NCI-H1694 (cell line): ENCODE results near the gene IQCK.
"Not testable (repeated sequence)": the region's sequence is repeated elsewhere in the genome, so short reads cannot be mapped to it uniquely, and the experiment has no call there.

ENCODE experiments used
- DNase-seq: peaks from one replicate; lab custom pipeline; 2025; lab: John Stamatoyannopoulos, UW

The IQCK gene

GRCh38 chr16:19757762-19758595 is 39.9 kb downstream of the IQCK start:
- DNase-seq = peak; percentile 6

GRCh38 chr16:19760356-19761060 is 42.4 kb downstream of the IQCK start:
- no peak for DNase-seq

GRCh38 chr16:19765860-19766553 is 47.9 kb downstream of the IQCK start:
- no peak for DNase-seq

GRCh38 chr16:19766554-19766884 is 48.4 kb downstream of the IQCK start:
- no peak for DNase-seq

GRCh38 chr16:19766988-19767387 is 48.9 kb downstream of the IQCK start:
- no peak for DNase-seq

- no peak for DNase-seq
These were observed 49.4 kb downstream of the IQCK start for GRCh38 chr16:19767497-19767896.

GRCh38 chr16:19769239-19769638 is 51.2 kb downstream of the IQCK start:
- DNase-seq = no peak

GRCh38 chr16:19771040-19771439 is 53.0 kb downstream of the IQCK start:
- DNase-seq = no peak

GRCh38 chr16:19771796-19772195 is 53.7 kb downstream of the IQCK start:
- peak; percentile 86 for DNase-seq

- no peak for DNase-seq
These were observed 56.0 kb downstream of the IQCK start for GRCh38 chr16:19774024-19774423.

GRCh38 chr16:19776147-19776546 is 58.1 kb downstream of the IQCK start:
- DNase-seq = no peak

GRCh38 chr16:19776565-19776964 is 58.5 kb downstream of the IQCK start:
- DNase-seq = no peak

- no peak for DNase-seq
These were observed 62.2 kb downstream of the IQCK start for GRCh38 chr16:19780321-19780720.

- DNase-seq = no peak
These were observed 63.2 kb downstream of the IQCK start for GRCh38 chr16:19781226-19781625.

- no peak for DNase-seq
These were observed 65.5 kb downstream of the IQCK start for GRCh38 chr16:19783363-19784182.

- DNase-seq = no peak
These were observed 66.2 kb downstream of the IQCK start for GRCh38 chr16:19784183-19784736.

GRCh38 chr16:19785081-19785480 is 67.0 kb downstream of the IQCK start:
- DNase-seq = no peak

- no peak for DNase-seq
These were observed 67.5 kb downstream of the IQCK start for GRCh38 chr16:19785512-19786130.

- not testable (repeated sequence) for DNase-seq
These were observed 83.3 kb downstream of the IQCK start for GRCh38 chr16:19801369-19801768.

GRCh38 chr16:19801824-19802223 is 83.8 kb downstream of the IQCK start:
- not testable (repeated sequence) for DNase-seq

- no peak for DNase-seq
These were observed 84.5 kb downstream of the IQCK start for GRCh38 chr16:19802612-19803011.
